Upper lobe of left lung (tissue), 6 donors: Measurements from ENCODE around the gene OR56A5. TPM values are rescaled to one million over a fixed set of nuclear protein-coding genes. Genes with fewer than 3 reads are reported as not detected.

Source experiments
- ATAC-seq, 2 donors: fragments of 200-7000 bp; cut with Tn5 transposase; one replicate each; pipeline ENCODE4 v1.9.1; 2022; ENCODE audit warnings: mild to moderate bottlenecking in 2 of 2, moderate library complexity in 2 of 2; ENCODE audit not compliant: low FRiP score in 2 of 2
- DNase-seq, 2 donors: peaks; one replicate each; pipeline ENCODE4 v3.0.0-alpha.2; 2019 to 2020
- H3K27ac ChIP-seq, 4 donors: fragments of 200-600 bp; sonication (generic); one replicate each; pipeline ENCODE4 v1.5.1; 2016 to 2019
- H3K27me3 ChIP-seq, 4 donors: fragments of 200-600 bp; sonication (generic); one replicate each; pipeline ENCODE4 v1.5.1; 2017 to 2019
- H3K36me3 ChIP-seq, 4 donors: fragments of 200-600 bp; sonication (generic); one replicate each; pipeline ENCODE4 v1.5.1; 2016 to 2019
- H3K4me1 ChIP-seq, 4 donors: fragments of 200-600 bp; sonication (generic); one replicate each; pipeline ENCODE4 v1.5.1; 2018 to 2019
- H3K4me3 ChIP-seq, 4 donors: fragments of 200-600 bp; sonication (generic); one replicate each; pipeline ENCODE4 v1.5.1; 2017 to 2019; ENCODE audit warnings: mild to moderate bottlenecking in 2 of 4, moderate library complexity in 1 of 4
- H3K9me3 ChIP-seq, 4 donors: fragments of 200-600 bp; sonication (generic); one replicate each; pipeline ENCODE4 v1.5.1; 2018 to 2019
- POLR2A ChIP-seq, 4 donors: fragments of 450-650 bp; IDR thresholded peaks; one replicate each; pipeline ENCODE4 v1.5.1; 2016 to 2017; ENCODE audit warnings: antibody characterized with exemption in 4 of 4, mild to moderate bottlenecking in 2 of 4
- POLR2AphosphoS5 ChIP-seq, 2 donors: sonication (generic); formaldehyde crosslinking; IDR thresholded peaks; one replicate each; pipeline ENCODE4 v1.5.1; 2017; ENCODE audit warnings: antibody characterized with exemption in 2 of 2
- WGBS, 2 donors: methylation state at CpG; one replicate each; pipeline ENCODE4 v1.1.5; 2017 to 2018; 5-methylcytosine and 5-hydroxymethylcytosine counted together
- small RNA-seq, 4 donors: library from RNA; depleted of rRNA; stranded (forward); fragments of <200 nt; gene quantifications; one replicate each; pipeline ENCODE3, GENCODE V24; 2016
- total RNA-seq, 6 donors: library from RNA; depleted of rRNA in 4 of 6; stranded (reverse); fragments of >200 nt in 4 of 6; gene quantifications; one replicate each; pipeline versions ENCODE4 v1.1.0 to v1.2.1, GENCODE V29; 2016 to 2021
- TF ChIP-seq, protein P1 (sequence below), 6 experiments: fragments of 450-650 bp in 4 of 6; fragments of 200-600 bp in 2 of 6; sonication (generic) in 2 of 6; IDR thresholded peaks; one replicate each; pipeline ENCODE4 v1.5.1; 2016 to 2019; ENCODE audit warnings: antibody characterized with exemption in 6 of 6
- donor health status: DM: no; HTN: no; CAD: no; lungs with moderate emphysema.
- donor health status: DM: no; HTN: yes; CAD: no; lungs with severe emphysema.

The OR56A5 gene
- total RNA-seq, 6 donors from 2014 or later = not detected

DNA sequence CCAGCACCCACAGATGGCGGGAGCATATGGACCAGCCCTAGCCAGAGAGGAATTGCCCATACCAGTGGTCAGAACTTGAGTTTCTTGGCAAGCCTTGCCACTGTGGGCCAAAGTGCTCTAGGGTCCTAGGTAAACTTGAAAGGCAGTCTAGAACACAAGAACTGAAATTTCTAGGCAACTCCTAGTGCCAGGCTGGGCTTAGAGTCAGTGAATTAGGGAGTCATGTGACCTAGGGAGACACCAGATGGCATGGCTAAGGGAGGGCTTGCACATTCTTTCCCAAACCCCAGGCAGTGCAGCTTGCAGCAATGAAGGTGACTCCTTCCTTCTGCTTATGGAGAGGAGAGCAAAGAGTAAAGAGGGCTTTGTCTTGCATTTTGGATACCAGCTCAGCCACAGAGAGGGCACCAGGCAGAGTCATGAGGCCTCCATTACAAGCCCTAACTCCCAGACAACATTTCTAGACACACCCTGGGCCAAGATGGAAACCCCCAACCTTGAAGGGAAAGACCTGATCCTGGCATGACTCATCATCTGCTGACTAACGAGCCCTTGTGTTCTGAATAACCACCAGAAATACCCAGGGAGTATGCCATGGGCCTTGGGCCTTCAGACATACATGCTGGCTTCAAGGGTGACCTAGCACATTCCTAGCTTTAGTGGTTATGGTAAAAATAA, 45.4 kb downstream of the OR56A5 start:
- H3K9me3 ChIP-seq = peaks cover 0 to 2% (median 0%) of the 10 kb centered on the region in 4 donors
- no peak overlapping the region for H3K27ac ChIP-seq
- no peaks in the 10 kb centered on the region for H3K27me3 ChIP-seq
- H3K4me3 ChIP-seq = no peak overlapping the region
- ATAC-seq (no peak), DNase-seq (no peak)
- TF ChIP-seq POLR2A (IDR thresholded peaks at IDR 0.05) (no peak), POLR2AphosphoS5 (IDR thresholded peaks at IDR 0.05) (no peak)
- TF ChIP-seq, protein P1, sequence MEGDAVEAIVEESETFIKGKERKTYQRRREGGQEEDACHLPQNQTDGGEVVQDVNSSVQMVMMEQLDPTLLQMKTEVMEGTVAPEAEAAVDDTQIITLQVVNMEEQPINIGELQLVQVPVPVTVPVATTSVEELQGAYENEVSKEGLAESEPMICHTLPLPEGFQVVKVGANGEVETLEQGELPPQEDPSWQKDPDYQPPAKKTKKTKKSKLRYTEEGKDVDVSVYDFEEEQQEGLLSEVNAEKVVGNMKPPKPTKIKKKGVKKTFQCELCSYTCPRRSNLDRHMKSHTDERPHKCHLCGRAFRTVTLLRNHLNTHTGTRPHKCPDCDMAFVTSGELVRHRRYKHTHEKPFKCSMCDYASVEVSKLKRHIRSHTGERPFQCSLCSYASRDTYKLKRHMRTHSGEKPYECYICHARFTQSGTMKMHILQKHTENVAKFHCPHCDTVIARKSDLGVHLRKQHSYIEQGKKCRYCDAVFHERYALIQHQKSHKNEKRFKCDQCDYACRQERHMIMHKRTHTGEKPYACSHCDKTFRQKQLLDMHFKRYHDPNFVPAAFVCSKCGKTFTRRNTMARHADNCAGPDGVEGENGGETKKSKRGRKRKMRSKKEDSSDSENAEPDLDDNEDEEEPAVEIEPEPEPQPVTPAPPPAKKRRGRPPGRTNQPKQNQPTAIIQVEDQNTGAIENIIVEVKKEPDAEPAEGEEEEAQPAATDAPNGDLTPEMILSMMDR (IDR thresholded peaks at IDR 0.05) = no peak
- H3K4me1 ChIP-seq = no peaks in the 10 kb centered on the region
- WGBS, 2 donors = 50 to 78% methylated on average over 1 to 2 of the region's 2 CpGs
- H3K36me3 ChIP-seq = no peaks in the 10 kb centered on the region

Small RNAs within 50 kb of the gene (small RNA-seq; reads per million reads assigned to genes)
- gene RNA5SP329 = 0 to 0.55 (median 0.16) reads per million in 4 donors

Other genes with a start within 250 kb of the OR56A5 start
- 1 to 10 TPM in 1 of 6 donors, under 1 TPM in 1, not detected in 4; 0.30 to 1.0 TPM for gene OR56B1, start 232.0 kb downstream of the OR56A5 start, total RNA-seq
- gene OR52N4, start 214.3 kb downstream of the OR56A5 start, total RNA-seq = 1 to 10 TPM in 1 of 6 donors, under 1 TPM in 3, not detected in 2; 0.20 to 1.9 (median 0.72) TPM
- not detected for gene OR52N5, start 185.1 kb downstream of the OR56A5 start, total RNA-seq
- gene OR52N1, start 177.2 kb downstream of the OR56A5 start, total RNA-seq = under 1 TPM in 1 of 6 donors, not detected in 5; 0.20 TPM
- gene OR52N2, start 159.6 kb downstream of the OR56A5 start, total RNA-seq = not detected
- gene OR52E6, start 126.6 kb downstream of the OR56A5 start, total RNA-seq = not detected
- gene OR52E8, start 110.8 kb downstream of the OR56A5 start, total RNA-seq = not detected
- gene OR52E4, start 87.9 kb downstream of the OR56A5 start, total RNA-seq = not detected
- not detected for gene OR52E5, start 75.3 kb downstream of the OR56A5 start, total RNA-seq
- not detected for gene OR56A3, start 26.2 kb downstream of the OR56A5 start, total RNA-seq
- not detected for gene OR52L1, start 18.5 kb upstream of the OR56A5 start, total RNA-seq
- gene OR56A4, start 38.5 kb upstream of the OR56A5 start, total RNA-seq = not detected
- under 1 TPM in 1 of 6 donors, not detected in 5; 0.15 TPM for gene OR56A1, start 62.3 kb upstream of the OR56A5 start, total RNA-seq
- gene OR56B4, start 139.2 kb upstream of the OR56A5 start, total RNA-seq = not detected
- under 1 TPM in 1 of 6 donors, not detected in 5; 0.40 TPM for gene OR52B2, start 201.8 kb upstream of the OR56A5 start, total RNA-seq
- not detected for gene OR52W1, start 230.7 kb upstream of the OR56A5 start, total RNA-seq
- not detected for gene C11orf42, start 237.1 kb upstream of the OR56A5 start, total RNA-seq